H9 (cell line): ENCODE results near the gene TNRC6C. TPM values are rescaled to one million over a fixed set of nuclear protein-coding genes. Genes with fewer than 3 reads are reported as not detected.

Source experiments
- DNase-seq: peaks from one replicate; pipeline ENCODE4 v3.0.0-alpha.2; 2017
- H2AFZ ChIP-seq: one replicate; pipeline ENCODE4 v1.6.1; 2013; ENCODE audit warnings: mild to moderate bottlenecking, low read length, control low read depth, moderate library complexity
- H2AK5ac ChIP-seq: 2 replicates; pipeline ENCODE4 v1.6.1; 2013; ENCODE audit warnings: low read length, control low read depth, mixed read lengths; ENCODE audit not compliant: insufficient read length
- H2BK120ac ChIP-seq: one replicate; pipeline ENCODE4 v1.6.1; 2013; ENCODE audit warnings: low read depth, mild to moderate bottlenecking, low read length, control low read depth, inconsistent platforms; ENCODE audit not compliant: poor library complexity, severe bottlenecking
- H2BK12ac ChIP-seq: 2 replicates; pipeline ENCODE4 v1.6.1; 2013; ENCODE audit warnings: low read length, control low read depth, mixed read lengths, low read depth; ENCODE audit not compliant: insufficient read length
- H2BK15ac ChIP-seq: 2 replicates; pipeline ENCODE4 v1.6.1; 2013; ENCODE audit warnings: low read depth, low read length, control low read depth
- H2BK20ac ChIP-seq: one replicate; pipeline ENCODE4 v1.6.1; 2013; ENCODE audit warnings: low read depth, mild to moderate bottlenecking, low read length, control low read depth, inconsistent platforms; ENCODE audit not compliant: poor library complexity, severe bottlenecking
- H2BK5ac ChIP-seq: 2 replicates; pipeline ENCODE4 v1.6.1; 2013; ENCODE audit warnings: low read length, control low read depth, mixed read lengths; ENCODE audit not compliant: insufficient read length
- H3K14ac ChIP-seq: 2 replicates; pipeline ENCODE4 v1.6.1; 2013; ENCODE audit warnings: low read length, control low read depth; ENCODE audit not compliant: insufficient read depth
- H3K18ac ChIP-seq: 2 replicates; pipeline ENCODE4 v1.6.1; 2013; ENCODE audit warnings: low read depth, mild to moderate bottlenecking, mixed read lengths, low read length, control low read depth; ENCODE audit not compliant: insufficient read length
- H3K23ac ChIP-seq: 2 replicates; pipeline ENCODE4 v1.6.1; 2013; ENCODE audit warnings: low read length, control low read depth, mixed read lengths, low read depth; ENCODE audit not compliant: insufficient read length
- H3K23me2 ChIP-seq: 2 replicates; pipeline ENCODE4 v1.6.1; 2013; ENCODE audit warnings: low read depth, mild to moderate bottlenecking, mixed read lengths, low read length, control low read depth; ENCODE audit not compliant: insufficient read length, poor library complexity, severe bottlenecking
- H3K27ac ChIP-seq: 2 replicates; pipeline ENCODE4 v1.5.1; 2013; ENCODE audit warnings: low read length, control low read depth, mixed read lengths, low read depth; ENCODE audit not compliant: insufficient read length
- H3K27me3 ChIP-seq: 2 replicates; pipeline ENCODE4 v1.6.1; 2013; ENCODE audit warnings: low read length, control low read depth, inconsistent platforms; ENCODE audit not compliant: insufficient read depth
- H3K4ac ChIP-seq: 2 replicates; pipeline ENCODE4 v1.6.1; 2013; ENCODE audit warnings: low read depth, mild to moderate bottlenecking, control low read depth, inconsistent platforms, low read length, moderate library complexity
- H3K4me1 ChIP-seq: 2 replicates; pipeline ENCODE4 v1.6.1; 2013; ENCODE audit warnings: low read length, control low read depth, inconsistent platforms; ENCODE audit not compliant: insufficient read depth
- H3K4me2 ChIP-seq: 2 replicates; pipeline ENCODE4 v1.6.1; 2013; ENCODE audit warnings: low read length, control low read depth, mixed read lengths; ENCODE audit not compliant: insufficient read length, insufficient read depth
- H3K56ac ChIP-seq: 2 replicates; pipeline ENCODE4 v1.6.1; 2013; ENCODE audit warnings: low read depth, mild to moderate bottlenecking, mixed read lengths, low read length, control low read depth; ENCODE audit not compliant: insufficient read length
- H3K79me1 ChIP-seq: 2 replicates; pipeline ENCODE4 v1.6.1; 2013; ENCODE audit warnings: low read depth, mild to moderate bottlenecking, moderate library complexity, low read length, control low read depth, inconsistent platforms; ENCODE audit not compliant: insufficient read depth, poor library complexity, severe bottlenecking
- H3K79me2 ChIP-seq: 2 replicates; pipeline ENCODE4 v1.6.1; 2013; ENCODE audit warnings: low read length, control low read depth, inconsistent platforms; ENCODE audit not compliant: insufficient read depth
- H3K9ac ChIP-seq: 2 replicates; pipeline ENCODE4 v1.6.1; 2013; ENCODE audit warnings: low read length, control low read depth, mixed read lengths; ENCODE audit not compliant: insufficient read length; ENCODE audit errors: extremely low read depth
- H3K9me3 ChIP-seq: one replicate; pipeline ENCODE4 v1.6.1; 2013; ENCODE audit warnings: low read depth, low read length, inconsistent platforms; ENCODE audit not compliant: control insufficient read depth
- H3T11ph ChIP-seq: one replicate; pipeline ENCODE4 v1.6.1; 2013; ENCODE audit warnings: mild to moderate bottlenecking, low read length, control low read depth, inconsistent platforms
- H4K20me1 ChIP-seq: one replicate; pipeline ENCODE4 v1.6.1; 2013; ENCODE audit not compliant: control insufficient read depth, insufficient read length, insufficient read depth
- H4K5ac ChIP-seq: 2 replicates; pipeline ENCODE4 v1.6.1; 2013; ENCODE audit warnings: low read depth, mild to moderate bottlenecking, mixed read lengths, low read length, control low read depth; ENCODE audit not compliant: insufficient read length
- H4K8ac ChIP-seq: replicated peaks from 2 replicates; pipeline ENCODE4 v1.6.1; 2013; ENCODE audit warnings: low read length, control low read depth, mixed read lengths, low read depth; ENCODE audit not compliant: insufficient read length
- H4K91ac ChIP-seq: 2 replicates; pipeline ENCODE4 v1.6.1; 2013; ENCODE audit warnings: low read depth, mild to moderate bottlenecking, moderate library complexity, mixed read lengths, low read length, control low read depth; ENCODE audit not compliant: insufficient read length
- H3K27ac Mint-ChIP-seq, 3 experiments: 2 replicates in 2 of 3; 3 replicates in 1 of 3; pipeline ENCODE4 v1.8.0; 2020 to 2021; ENCODE audit warnings: mixed read lengths in 3 of 3, mild to moderate bottlenecking in 1 of 3, moderate library complexity in 1 of 3
- H3K27me3 Mint-ChIP-seq: 2 replicates; pipeline ENCODE4 v1.8.0; 2021; ENCODE audit warnings: low read depth, mild to moderate bottlenecking, moderate library complexity, mixed read lengths
- H3K36me3 Mint-ChIP-seq, 3 experiments: 2 replicates in 2 of 3; 3 replicates in 1 of 3; pipeline ENCODE4 v1.8.0; 2020 to 2021; ENCODE audit warnings: low read depth in 3 of 3, mixed read lengths in 3 of 3; ENCODE audit not compliant: insufficient read depth in 1 of 3
- H3K4me1 Mint-ChIP-seq, 2 experiments: 2 replicates each; pipeline ENCODE4 v1.8.0; 2020; ENCODE audit warnings: mixed read lengths in 2 of 2
- H3K4me3 Mint-ChIP-seq, 2 experiments: 2 replicates in 1 of 2; 3 replicates in 1 of 2; pipeline ENCODE4 v1.8.0; 2020 to 2021; ENCODE audit warnings: mild to moderate bottlenecking in 2 of 2, mixed read lengths in 2 of 2, moderate library complexity in 1 of 2
- H3K9me3 Mint-ChIP-seq, 2 experiments: 2 replicates in 1 of 2; 3 replicates in 1 of 2; pipeline ENCODE4 v1.8.0; 2020; ENCODE audit warnings: mild to moderate bottlenecking in 2 of 2, mixed read lengths in 2 of 2, moderate library complexity in 1 of 2
- WGBS: extraction: QIAGEN DNeasy Blood & Tissue Kit; methylation state at CpG from one replicate; pipeline ENCODE4 v1.1.7; 2013; ENCODE audit warnings: missing lambda C conversion rate, low lambda C conversion rate, mixed read lengths; ENCODE audit not compliant: insufficient read length; ENCODE audit errors: extremely low coverage; 5-methylcytosine and 5-hydroxymethylcytosine counted together
- total RNA-seq: library from RNA; stranded (reverse); gene quantifications from 2 replicates; pipeline ENCODE4 v1.2.1, GENCODE V29; 2021
- TF ChIP-seq, protein P1 (sequence below): fragments of 200-600 bp; sonication (generic); conservative IDR thresholded peaks from 3 replicates; pipeline ENCODE4 v1.8.0; 2021; ENCODE audit warnings: antibody characterized with exemption, mild to moderate bottlenecking

TNRC6C gene
- total RNA-seq, 1 experiment from 2014 or later: 24.7 TPM

DNA sequence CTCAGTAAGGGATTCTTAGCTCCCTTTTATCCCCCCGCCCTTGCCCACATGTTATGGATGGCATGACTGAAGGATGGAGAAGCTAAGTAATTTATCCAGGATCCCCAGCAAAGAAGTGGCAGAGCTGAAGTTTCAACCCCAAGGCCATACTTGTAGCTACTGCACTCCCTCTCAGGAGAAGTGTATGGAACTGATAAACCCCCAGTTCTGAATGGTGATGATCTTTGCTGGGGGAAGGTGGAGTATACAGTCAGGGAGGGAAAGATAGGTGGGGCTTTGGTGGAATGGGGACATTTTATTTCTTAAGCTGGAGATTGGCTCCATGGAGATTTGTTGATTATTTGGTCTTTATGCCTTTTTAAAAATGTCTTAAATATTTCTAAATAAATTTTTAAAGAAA, 58.3 kb downstream of the TNRC6C start:
- H2BK15ac ChIP-seq: no peak overlapping the region
- no peak for DNase-seq
- TF ChIP-seq, protein P1, sequence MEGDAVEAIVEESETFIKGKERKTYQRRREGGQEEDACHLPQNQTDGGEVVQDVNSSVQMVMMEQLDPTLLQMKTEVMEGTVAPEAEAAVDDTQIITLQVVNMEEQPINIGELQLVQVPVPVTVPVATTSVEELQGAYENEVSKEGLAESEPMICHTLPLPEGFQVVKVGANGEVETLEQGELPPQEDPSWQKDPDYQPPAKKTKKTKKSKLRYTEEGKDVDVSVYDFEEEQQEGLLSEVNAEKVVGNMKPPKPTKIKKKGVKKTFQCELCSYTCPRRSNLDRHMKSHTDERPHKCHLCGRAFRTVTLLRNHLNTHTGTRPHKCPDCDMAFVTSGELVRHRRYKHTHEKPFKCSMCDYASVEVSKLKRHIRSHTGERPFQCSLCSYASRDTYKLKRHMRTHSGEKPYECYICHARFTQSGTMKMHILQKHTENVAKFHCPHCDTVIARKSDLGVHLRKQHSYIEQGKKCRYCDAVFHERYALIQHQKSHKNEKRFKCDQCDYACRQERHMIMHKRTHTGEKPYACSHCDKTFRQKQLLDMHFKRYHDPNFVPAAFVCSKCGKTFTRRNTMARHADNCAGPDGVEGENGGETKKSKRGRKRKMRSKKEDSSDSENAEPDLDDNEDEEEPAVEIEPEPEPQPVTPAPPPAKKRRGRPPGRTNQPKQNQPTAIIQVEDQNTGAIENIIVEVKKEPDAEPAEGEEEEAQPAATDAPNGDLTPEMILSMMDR: no peak
- Mint-ChIP-seq H3K9me3 (no peaks in the 10 kb centered on the region), H3K27ac (no peak overlapping the region), H3K4me1 (peaks cover 10 to 15% of the 10 kb centered on the region in 2 experiments), H3K4me3 (no peak overlapping the region), H3K36me3 (no peaks in the 10 kb centered on the region; a peak in 1 of 7 replicates), H3K27me3 (no peaks in the 10 kb centered on the region)
- WGBS: no CpG with 5 or more reads among the region's 1 CpG
- H4K8ac ChIP-seq: no peak overlapping the region
- H3K4me2 ChIP-seq: no peak overlapping the region
- H2BK120ac ChIP-seq: no peak overlapping the region
- H3T11ph ChIP-seq: no peak overlapping the region
- H4K91ac ChIP-seq: no peak overlapping the region
- H2BK5ac ChIP-seq: no peak overlapping the region
- H3K23me2 ChIP-seq: no peaks in the 10 kb centered on the region
- no peaks in the 10 kb centered on the region for H3K79me1 ChIP-seq
- H2BK12ac ChIP-seq: no peak overlapping the region
- no peak overlapping the region for H3K23ac ChIP-seq
- H3K79me2 ChIP-seq: no peaks in the 10 kb centered on the region
- H3K4ac ChIP-seq: no peak overlapping the region
- H2AK5ac ChIP-seq: no peak overlapping the region
- H3K27me3 ChIP-seq: no peaks in the 10 kb centered on the region
- H3K9me3 ChIP-seq: no peaks in the 10 kb centered on the region
- no peak overlapping the region for H3K9ac ChIP-seq
- no peaks in the 10 kb centered on the region for H4K20me1 ChIP-seq
- H3K14ac ChIP-seq: no peak overlapping the region
- H3K27ac ChIP-seq: no peak overlapping the region
- no peaks in the 10 kb centered on the region for H3K4me1 ChIP-seq
- H2BK20ac ChIP-seq: no peak overlapping the region
- H3K56ac ChIP-seq: no peak overlapping the region
- H4K5ac ChIP-seq: no peak overlapping the region
- no peak overlapping the region for H3K18ac ChIP-seq
- no peak overlapping the region for H2AFZ ChIP-seq
